Gastroesophageal sphincter (tissue), 4 donors: ENCODE measurements around the gene MEIS2. TPM values are rescaled to one million over a fixed set of nuclear protein-coding genes. Genes with fewer than 3 reads are reported as not detected.
A peak's percentile ranks its signal among the peaks of the same experiment; 100 is the strongest.

Experiments used
- ATAC-seq: fragments of 150-250 bp; one replicate; pipeline ENCODE4 v1.9.1; 2016; ENCODE audit warnings: mild to moderate bottlenecking, moderate library complexity
- H3K27ac ChIP-seq, 4 donors: fragments of 200-600 bp; sonication (generic) in 3 of 4; 1 replicate in 3 of 4; 2 replicates in 1 of 4; pipeline ENCODE4 v1.5.1; 2016 to 2019
- H3K27me3 ChIP-seq: fragments of 200-600 bp; sonication (generic); one replicate; pipeline ENCODE4 v1.5.1; 2019
- H3K36me3 ChIP-seq, 2 donors: fragments of 200-600 bp; sonication (generic); one replicate each; pipeline ENCODE4 v1.5.1; 2019; ENCODE audit warnings: control low read depth in 1 of 2
- H3K4me1 ChIP-seq, 3 donors: fragments of 200-600 bp; sonication (generic); 1 replicate in 2 of 3; 2 replicates in 1 of 3; pipeline ENCODE4 v1.5.1; 2016 to 2019; ENCODE audit warnings: control low read depth in 2 of 3
- H3K4me3 ChIP-seq, 2 donors: fragments of 200-600 bp; sonication (generic); one replicate each; pipeline ENCODE4 v1.5.1; 2019; ENCODE audit warnings: mild to moderate bottlenecking in 1 of 2, moderate library complexity in 1 of 2
- H3K9me3 ChIP-seq, 3 donors: fragments of 200-600 bp; sonication (generic); one replicate each; pipeline ENCODE4 v1.5.1; 2017 to 2019; ENCODE audit warnings: control low read depth in 2 of 3
- EP300 ChIP-seq: sonication (generic); formaldehyde crosslinking; IDR thresholded peaks from one replicate; pipeline ENCODE4 v1.6.1; 2017; ENCODE audit warnings: antibody characterized with exemption, mild to moderate bottlenecking
- POLR2A ChIP-seq, 2 donors: fragments of 450-650 bp; IDR thresholded peaks; one replicate each; pipeline ENCODE4 v1.6.1; 2017; ENCODE audit warnings: antibody characterized with exemption in 2 of 2, mild to moderate bottlenecking in 2 of 2, moderate library complexity in 1 of 2
- POLR2AphosphoS5 ChIP-seq: sonication (generic); formaldehyde crosslinking; IDR thresholded peaks from one replicate; pipeline ENCODE4 v1.6.1; 2017; ENCODE audit warnings: antibody characterized with exemption
- WGBS, 2 donors: methylation state at CpG; one replicate each; pipeline ENCODE4 v1.1.5; 2018; ENCODE audit warnings: low coverage in 1 of 2; 5-methylcytosine and 5-hydroxymethylcytosine counted together
- total RNA-seq, 4 donors: library from RNA; depleted of rRNA; stranded (reverse); fragments of >200 nt; gene quantifications; one replicate each; pipeline ENCODE4 v1.1.0, GENCODE V29; 2016
- TF ChIP-seq, protein P1 (sequence below), 4 experiments: fragments of 200-600 bp in 2 of 4; fragments of 450-650 bp in 2 of 4; sonication (generic) in 1 of 4; IDR thresholded peaks; one replicate each; pipeline ENCODE4 v1.5.1; 2017 to 2019; ENCODE audit warnings: antibody characterized with exemption in 4 of 4, mild to moderate bottlenecking in 2 of 4, moderate library complexity in 2 of 4

MEIS2 gene
- total RNA-seq, 4 donors from 2014 or later, result 43.1 to 108 (median 85.7) TPM

DNA sequence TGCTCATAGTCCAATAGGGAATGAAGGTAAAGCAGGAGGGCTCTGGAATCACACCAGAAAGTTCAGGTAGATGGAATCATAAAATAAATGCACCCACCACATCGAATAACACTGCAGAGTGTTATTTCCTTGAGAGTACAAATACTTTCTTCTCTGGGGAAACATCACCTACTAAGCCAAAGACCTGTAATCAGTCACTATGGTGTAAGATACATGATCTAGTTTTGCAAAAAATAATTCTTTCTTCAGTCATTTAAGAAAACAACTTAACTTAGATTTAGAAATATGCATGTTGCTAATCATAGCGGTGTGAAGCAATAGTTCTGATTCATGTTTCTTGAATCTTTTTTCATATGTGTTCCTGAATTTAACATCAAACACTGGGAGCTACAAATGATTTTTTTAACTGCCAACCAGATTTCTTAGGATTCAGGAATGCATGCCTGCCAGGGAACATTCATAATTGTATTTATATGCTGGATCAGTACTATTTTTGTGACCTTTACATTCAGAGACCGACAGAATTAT is 40.2 kb upstream of the MEIS2 start:
- WGBS, 2 donors, result 62 to 63% methylated on average over 3 of the region's 3 CpGs
- TF ChIP-seq, protein P1, sequence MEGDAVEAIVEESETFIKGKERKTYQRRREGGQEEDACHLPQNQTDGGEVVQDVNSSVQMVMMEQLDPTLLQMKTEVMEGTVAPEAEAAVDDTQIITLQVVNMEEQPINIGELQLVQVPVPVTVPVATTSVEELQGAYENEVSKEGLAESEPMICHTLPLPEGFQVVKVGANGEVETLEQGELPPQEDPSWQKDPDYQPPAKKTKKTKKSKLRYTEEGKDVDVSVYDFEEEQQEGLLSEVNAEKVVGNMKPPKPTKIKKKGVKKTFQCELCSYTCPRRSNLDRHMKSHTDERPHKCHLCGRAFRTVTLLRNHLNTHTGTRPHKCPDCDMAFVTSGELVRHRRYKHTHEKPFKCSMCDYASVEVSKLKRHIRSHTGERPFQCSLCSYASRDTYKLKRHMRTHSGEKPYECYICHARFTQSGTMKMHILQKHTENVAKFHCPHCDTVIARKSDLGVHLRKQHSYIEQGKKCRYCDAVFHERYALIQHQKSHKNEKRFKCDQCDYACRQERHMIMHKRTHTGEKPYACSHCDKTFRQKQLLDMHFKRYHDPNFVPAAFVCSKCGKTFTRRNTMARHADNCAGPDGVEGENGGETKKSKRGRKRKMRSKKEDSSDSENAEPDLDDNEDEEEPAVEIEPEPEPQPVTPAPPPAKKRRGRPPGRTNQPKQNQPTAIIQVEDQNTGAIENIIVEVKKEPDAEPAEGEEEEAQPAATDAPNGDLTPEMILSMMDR (IDR thresholded peaks at IDR 0.05), result no peak

DNA sequence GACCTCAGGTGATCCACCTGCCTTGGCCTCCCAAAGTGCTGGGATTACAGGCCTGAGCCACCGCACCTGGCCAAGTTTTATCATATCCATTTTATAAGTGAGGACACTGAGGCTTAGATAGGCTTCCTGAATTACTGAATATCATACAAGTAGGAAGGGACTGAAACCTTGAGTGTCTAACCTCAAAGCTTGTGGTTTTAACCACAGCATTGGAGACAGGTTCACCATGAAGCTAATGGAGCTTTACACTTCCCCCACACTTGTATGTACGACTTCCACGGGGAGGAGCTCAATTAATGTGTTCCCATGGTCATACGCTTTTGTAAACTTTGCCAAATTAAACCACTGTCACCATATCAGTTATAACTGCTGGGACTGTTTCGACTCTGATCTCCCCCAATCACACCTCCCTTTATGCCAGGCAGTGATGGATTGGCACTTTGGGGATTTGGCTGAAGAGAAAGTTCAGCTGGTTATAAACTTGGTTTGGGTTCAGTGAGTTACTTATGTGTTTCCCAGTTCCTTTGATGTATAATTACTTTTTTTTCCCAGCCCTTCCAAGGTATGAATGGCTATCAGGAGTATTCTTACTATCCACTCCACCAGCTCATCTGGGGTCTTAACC is 38.4 kb upstream of the MEIS2 start:
- Histone ChIP-seq H3K36me3 (no peaks in the 10 kb centered on the region), H3K27me3 (no peaks in the 10 kb centered on the region), H3K27ac (no peak overlapping the region), H3K4me1 (peaks cover 0 to 8% (median 0%) of the 10 kb centered on the region in 3 donors), H3K9me3 (no peaks in the 10 kb centered on the region), H3K4me3 (no peak overlapping the region)
- TF ChIP-seq, protein P1 (IDR thresholded peaks at IDR 0.05), result no peak
- no peak for TF ChIP-seq POLR2AphosphoS5
- no peak for TF ChIP-seq EP300
- no peak for TF ChIP-seq POLR2A (IDR thresholded peaks at IDR 0.05)
- 54 to 89% methylated on average over 3 to 4 of the region's 5 CpGs for WGBS, 2 donors
- ATAC-seq, result no peak

More for the DNA sequence above, 40.2 kb upstream of the MEIS2 start:
- Histone ChIP-seq H3K36me3 (no peaks in the 10 kb centered on the region), H3K4me3 (no peak overlapping the region), H3K4me1 (no peaks in the 10 kb centered on the region), H3K9me3 (no peaks in the 10 kb centered on the region), H3K27me3 (no peaks in the 10 kb centered on the region), H3K27ac (no peak overlapping the region)
- no peak for ATAC-seq

DNA sequence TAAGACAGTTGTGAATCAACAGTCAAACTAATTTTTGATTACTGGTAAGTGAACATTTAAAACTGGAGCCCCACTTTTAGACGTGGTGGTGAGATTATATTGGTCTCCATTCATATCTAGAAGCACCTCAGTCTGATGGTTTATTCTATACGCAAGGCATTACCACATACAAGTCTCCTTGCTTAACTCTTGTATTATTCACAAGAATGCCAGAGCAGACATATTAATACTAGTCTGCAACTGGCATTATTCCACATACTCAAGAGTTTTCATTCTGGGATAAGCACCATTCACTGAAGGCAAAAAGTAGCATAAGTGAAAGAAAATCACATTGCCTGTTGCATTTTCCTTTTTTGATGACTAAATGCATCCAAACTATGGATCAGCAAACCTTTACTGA is 36.9 kb upstream of the MEIS2 start:
- no peak for ATAC-seq
- Histone ChIP-seq H3K4me1 (peaks cover 0 to 10% (median 0%) of the 10 kb centered on the region in 3 donors), H3K27me3 (no peaks in the 10 kb centered on the region), H3K27ac (no peak overlapping the region), H3K36me3 (no peaks in the 10 kb centered on the region), H3K9me3 (no peaks in the 10 kb centered on the region), H3K4me3 (no peak overlapping the region)
- TF ChIP-seq POLR2AphosphoS5, result no peak
- TF ChIP-seq EP300, result no peak
- no peak for TF ChIP-seq POLR2A (IDR thresholded peaks at IDR 0.05)
- TF ChIP-seq, protein P1 (IDR thresholded peaks at IDR 0.05), result no peak
- 49 to 73% methylated on average over 2 of the region's 2 CpGs for WGBS, 2 donors

DNA sequence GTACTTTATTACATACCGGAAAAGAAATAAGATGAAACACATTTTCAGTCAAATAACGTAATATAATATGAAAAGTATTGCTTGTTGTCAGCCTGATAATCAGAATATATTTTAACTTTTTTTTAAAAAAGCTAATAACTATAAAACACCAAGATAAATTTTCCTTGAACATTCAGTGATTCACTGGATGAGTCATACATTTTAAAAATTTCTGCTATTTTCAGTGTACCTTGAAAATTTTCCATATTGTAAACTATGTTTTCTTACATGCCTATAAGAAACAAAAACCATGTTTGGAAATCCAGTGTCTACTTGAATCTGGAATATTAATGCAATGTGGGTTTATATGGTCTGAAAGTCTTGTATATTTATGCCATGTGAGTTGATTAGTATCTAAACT is 36.3 kb upstream of the MEIS2 start:
- no peak for TF ChIP-seq POLR2AphosphoS5
- TF ChIP-seq EP300, result no peak
- TF ChIP-seq, protein P1 (IDR thresholded peaks at IDR 0.05), result no peak
- no peak for TF ChIP-seq POLR2A (IDR thresholded peaks at IDR 0.05)

DNA sequence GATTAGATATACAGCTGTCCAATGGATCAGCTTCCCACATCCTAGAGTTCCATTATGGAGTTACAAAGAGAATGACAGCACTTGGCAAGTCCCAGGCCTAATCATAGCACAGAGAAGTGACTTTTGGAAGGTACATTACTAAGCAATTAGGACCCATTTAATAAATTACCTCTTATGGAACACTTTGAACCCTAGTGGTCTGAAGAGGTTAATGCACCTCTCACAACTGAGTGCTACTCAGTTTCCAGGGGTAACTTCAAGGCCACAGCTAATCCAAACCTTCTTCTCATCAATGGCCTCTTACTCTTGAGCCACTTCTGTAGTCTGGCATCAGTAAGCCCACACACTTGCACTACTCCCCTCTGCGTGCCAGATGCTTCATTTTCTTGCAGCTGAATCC is 34.9 kb upstream of the MEIS2 start:
- TF ChIP-seq, protein P1 (IDR thresholded peaks at IDR 0.05), result peak in 1 of 4 experiments; percentile 18
- no peak for TF ChIP-seq EP300
- ATAC-seq, result no peak
- 74 to 86% methylated on average over 1 of the region's 1 CpG for WGBS, 2 donors
- no peaks in the 10 kb centered on the region for H3K27me3 ChIP-seq
- H3K4me3 ChIP-seq, result no peak overlapping the region
- no peaks in the 10 kb centered on the region for H3K36me3 ChIP-seq
- no peak overlapping the region for H3K27ac ChIP-seq
- peaks cover 0 to 20% (median 0%) of the 10 kb centered on the region in 3 donors for H3K4me1 ChIP-seq
- H3K9me3 ChIP-seq, result no peaks in the 10 kb centered on the region

More for the DNA sequence above, 36.3 kb upstream of the MEIS2 start:
- ATAC-seq, result no peak
- Histone ChIP-seq H3K36me3 (no peaks in the 10 kb centered on the region), H3K9me3 (no peaks in the 10 kb centered on the region), H3K4me1 (peaks cover 0 to 16% (median 0%) of the 10 kb centered on the region in 3 donors), H3K4me3 (no peak overlapping the region), H3K27ac (no peak overlapping the region), H3K27me3 (no peaks in the 10 kb centered on the region)
- WGBS, 2 donors, result 81 to 91% methylated on average over 2 of the region's 2 CpGs
